GM19372 (cell line): ENCODE results near the gene GPR158.

Experiments
- ATAC-seq: cut with Tn5 transposase; IDR thresholded peaks from one replicate; pipeline ENCODE4 v1.9.1; 2021; ENCODE audit warnings: mild to moderate bottlenecking, low read depth, moderate library complexity; ENCODE audit not compliant: unreplicated experiment

Gene GPR158

DNA sequence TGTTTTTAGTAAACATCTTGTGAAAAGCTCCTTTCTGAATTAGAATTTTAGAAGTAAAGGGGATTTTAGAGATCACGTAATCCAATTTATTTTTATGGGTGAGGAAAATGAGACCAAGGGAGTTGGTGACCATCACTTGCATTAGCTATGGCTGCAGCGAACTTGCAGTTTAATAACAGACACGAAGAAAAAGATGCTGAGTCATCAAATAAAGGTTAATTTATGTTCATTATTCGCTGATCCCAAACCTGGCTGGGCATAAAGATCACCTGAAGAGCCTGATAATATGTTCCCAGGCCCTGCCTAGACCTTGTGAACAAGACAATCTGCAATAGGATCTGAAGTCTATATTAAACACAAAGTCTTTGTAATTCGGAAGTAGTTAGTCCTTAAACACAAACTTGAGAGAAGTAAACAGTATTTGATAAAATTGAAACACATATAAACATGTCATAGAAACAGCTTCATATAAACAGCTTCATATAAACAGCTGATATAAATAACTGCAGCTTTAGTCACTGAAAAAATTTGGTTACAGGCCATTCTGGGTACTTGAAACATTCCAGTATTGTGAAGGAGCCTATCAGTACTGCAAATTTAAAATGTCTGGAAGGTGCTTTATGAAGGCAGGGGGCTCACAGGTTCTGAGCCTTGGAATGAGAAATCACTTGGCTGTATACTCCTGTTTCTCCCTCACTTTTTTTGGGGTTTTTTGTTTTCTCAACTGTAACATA, 16.5 kb downstream of the GPR158 start:
- ATAC-seq = no peak

DNA sequence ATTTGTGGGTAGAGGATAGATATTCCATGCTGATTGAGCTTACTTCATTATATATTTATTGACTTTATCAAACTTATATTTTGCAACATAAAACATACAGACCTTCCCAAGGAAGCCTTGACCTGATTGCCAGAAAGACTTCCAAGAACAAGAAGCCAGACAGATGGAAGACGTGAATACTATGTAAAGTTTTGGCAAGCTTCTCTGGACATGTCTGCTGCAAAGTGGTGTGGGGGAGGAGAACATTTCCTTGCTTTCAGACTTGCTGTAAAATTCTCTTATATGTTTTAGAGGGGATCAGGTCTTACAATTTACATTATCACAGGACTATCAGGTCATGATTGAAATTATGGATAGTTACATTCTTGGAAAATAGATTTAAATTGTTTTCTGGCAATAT, 23.4 kb downstream of the GPR158 start:
- no peak for ATAC-seq

GRCh38 chr10:25206693-25207414, 32.1 kb downstream of the GPR158 start:
- ATAC-seq = no peak

DNA sequence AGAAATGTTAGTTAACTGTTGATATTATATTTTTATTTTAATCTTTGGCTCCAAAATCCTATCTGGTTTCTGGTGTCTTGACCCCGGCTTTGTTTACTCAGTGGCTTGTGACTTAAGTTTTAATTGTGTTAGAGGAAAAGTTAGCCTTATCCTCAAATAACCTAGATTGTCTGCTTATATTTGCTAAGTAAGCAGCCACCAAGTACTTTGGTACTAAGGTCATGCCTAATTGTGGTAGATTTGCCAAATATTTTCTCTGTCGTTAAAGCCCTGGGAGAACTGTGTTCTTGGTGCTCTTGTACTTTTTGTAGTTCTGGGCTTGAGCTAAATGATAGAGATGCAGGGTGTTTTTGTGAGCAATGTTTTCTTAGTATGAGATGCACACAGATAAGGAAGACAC, 34.8 kb downstream of the GPR158 start:
- ATAC-seq = no peak

DNA sequence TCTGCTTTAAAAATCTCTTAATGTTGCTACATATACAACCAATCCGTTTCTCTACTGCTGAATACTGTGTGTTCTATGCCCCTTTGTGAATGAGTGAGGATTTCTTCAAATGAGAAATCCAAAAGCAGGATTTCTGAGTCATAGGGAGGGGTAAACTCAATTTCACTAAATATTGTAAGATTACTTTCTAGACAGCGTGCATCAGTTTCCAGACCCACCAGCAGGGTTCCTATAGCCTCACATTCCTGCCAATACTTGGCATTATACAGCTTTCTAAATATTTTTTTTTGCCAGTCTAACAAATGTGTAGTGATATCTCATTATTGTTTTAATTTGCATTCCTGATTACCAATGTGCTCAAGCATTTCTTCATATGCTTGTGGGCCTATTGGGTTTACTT, 35.5 kb downstream of the GPR158 start:
- no peak for ATAC-seq

GRCh38 chr10:25220156-25220555, 45.4 kb downstream of the GPR158 start:
- no peak for ATAC-seq

DNA sequence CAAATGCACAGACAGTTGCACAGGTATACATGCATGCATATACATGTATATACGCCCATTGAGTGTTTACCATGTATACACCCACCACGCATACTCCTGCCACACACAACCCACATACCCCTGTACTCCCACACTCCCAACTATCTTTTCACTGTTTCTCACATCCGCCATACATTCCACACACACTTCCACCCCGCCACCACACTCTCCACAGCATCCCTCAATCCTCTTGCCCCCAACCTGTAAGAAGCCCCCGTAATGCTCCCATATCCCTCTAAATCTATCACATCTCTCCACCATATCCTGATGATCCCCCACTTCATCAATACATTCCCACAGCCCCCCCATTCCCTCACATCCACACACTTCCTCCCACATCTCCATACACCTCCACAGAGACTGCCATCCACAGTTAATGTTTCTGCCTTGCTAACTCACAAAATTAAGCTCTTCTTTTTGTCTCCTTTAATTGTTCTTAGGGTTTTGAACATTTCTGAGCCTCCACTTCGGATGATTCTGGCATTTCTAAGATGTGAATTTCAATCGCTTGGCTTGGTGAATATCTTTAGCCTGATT, 47.4 kb downstream of the GPR158 start:
- no peak for ATAC-seq

DNA sequence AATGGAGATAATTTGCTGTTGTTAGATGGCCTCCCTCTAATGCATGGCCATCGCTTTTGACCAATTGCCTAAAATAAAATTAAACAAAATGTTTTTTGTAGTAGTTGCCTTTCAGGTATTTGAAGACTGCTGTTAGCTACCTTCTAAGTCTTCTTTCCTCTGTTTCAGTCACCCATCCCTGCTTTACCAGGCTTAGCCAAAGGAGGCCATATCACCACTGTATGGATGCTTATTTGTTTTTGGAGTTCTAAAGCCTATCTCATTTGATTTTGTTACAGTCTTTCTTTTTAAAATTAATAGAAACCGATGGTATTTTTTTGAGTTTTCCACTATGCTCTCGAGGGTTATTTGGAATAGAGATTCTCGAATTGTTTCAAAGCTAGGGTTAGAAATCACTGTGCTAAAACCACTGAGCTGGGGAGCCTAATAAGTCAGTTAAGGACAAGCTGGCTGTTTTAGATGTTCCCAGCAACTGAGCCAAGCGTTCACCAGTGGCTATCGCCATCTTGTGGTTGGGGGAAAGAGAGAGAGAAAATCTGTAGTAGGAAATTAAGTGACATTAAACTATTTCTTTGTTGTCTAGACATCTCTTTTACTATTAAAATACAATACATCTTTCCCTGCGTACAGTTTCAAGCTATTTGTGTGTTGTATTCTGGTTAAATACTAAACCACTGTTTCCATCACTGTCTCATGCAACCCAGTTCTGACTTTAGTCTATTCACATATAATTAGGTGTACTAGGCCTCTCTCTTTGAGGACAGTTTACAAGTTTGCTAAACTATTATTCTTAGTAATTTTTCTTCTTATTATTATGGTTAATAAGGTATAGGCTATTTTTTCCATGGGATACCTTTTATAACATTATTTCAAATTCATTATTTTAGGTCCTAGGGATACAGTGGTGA, 52.2 kb downstream of the GPR158 start:
- ATAC-seq = no peak

GRCh38 chr10:25231751-25232150, 57.0 kb downstream of the GPR158 start:
- ATAC-seq = no peak

GRCh38 chr10:25232204-25232603, 57.4 kb downstream of the GPR158 start:
- ATAC-seq = no peak

DNA sequence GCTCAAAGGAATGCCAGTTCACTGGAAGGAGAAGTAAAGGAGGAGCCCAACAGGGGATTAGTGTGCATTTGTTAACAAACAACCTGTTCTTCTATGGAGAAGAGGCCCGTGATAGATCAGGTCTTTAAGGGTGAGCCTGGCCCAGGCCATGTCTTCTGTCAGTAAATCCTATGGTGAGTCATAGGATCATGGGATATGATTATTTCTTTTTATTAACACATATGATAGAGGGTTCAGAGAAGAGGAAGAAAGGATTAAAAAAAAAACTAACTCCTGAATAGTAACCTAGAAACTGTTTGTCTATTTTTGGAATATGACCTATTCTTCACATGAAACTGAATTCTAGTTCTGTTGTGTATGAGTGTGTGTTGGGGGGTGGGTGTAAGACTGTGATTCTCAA, 70.4 kb downstream of the GPR158 start:
- ATAC-seq = no peak

DNA sequence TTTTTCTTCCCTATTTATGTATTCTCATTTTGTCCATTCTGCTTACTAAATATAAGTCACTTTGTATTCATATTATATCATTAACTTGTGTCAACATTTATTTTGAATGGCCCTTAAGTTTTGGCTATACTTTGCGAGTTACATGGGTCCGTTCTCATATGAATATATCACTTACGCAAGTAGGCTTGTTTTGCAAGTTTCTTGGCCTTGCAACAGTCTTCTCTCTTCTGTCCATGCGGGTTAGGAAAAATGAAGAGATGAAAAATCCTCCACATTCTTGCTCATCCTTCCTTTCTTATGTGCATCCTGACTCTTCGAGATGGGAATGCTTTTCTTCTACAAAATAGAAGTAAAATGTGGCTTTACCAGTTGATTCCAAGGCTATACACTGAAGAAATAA, 82.8 kb downstream of the GPR158 start:
- ATAC-seq = no peak

DNA sequence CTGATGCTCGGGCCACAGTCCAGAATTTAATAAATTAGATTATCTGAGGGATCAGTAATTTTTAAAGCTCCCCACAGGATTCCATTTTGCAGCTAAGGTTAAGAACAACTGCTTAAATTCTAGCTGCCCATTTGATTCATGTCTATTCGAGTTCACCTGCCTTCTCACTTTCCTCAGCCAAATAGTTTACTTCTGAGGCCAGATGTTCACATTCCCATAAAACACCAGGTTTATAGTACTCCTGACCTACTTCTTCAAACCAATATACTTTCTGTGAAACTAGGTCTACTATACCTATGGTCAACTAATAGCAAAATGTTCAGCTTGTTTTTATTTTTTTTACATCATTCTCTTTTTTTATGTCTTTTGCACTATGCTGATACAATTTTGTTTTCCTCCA, 86.3 kb downstream of the GPR158 start:
- ATAC-seq = no peak

- ATAC-seq = no peak
Measured at GRCh38 chr10:25261558-25261957, 86.8 kb downstream of the GPR158 start.

- no peak for ATAC-seq
Measured at GRCh38 chr10:25263931-25264330, 89.1 kb downstream of the GPR158 start.

- ATAC-seq = no peak
Measured at GRCh38 chr10:25278180-25278579, 103.4 kb downstream of the GPR158 start.

- ATAC-seq = no peak
Measured at GRCh38 chr10:25280076-25280475, 105.3 kb downstream of the GPR158 start.

- no peak for ATAC-seq
Measured at GRCh38 chr10:25280573-25280972, 105.8 kb downstream of the GPR158 start.

GRCh38 chr10:25285809-25286208, 111.0 kb downstream of the GPR158 start:
- no peak for ATAC-seq

DNA sequence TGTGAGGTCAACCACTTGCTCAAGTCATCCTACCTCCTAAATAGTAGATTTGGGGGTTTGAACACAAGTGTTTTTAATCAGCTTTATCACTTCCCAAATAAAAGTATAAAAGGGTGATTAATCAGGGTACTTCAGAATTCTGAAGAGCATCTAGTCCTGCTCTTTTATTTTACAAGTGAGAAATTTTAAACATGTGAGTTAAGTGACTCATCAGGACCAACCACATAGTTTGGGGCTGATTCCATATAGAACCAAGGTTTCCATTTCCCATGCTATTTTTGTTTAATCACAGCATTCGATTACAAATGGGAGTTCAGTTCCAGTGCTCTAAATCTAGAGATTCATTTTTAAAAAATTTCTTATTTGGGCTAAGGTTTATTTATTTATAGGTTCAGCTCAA, 113.4 kb downstream of the GPR158 start:
- ATAC-seq = no peak
